Aorta (tissue), 5 donors: ENCODE results near the gene MRPS30. TPM values are rescaled to one million over a fixed set of nuclear protein-coding genes. Genes with fewer than 3 reads are reported as not detected.
"Not testable (repeated sequence)": the region's sequence is repeated elsewhere in the genome, so short reads cannot be mapped to it uniquely, and the experiment has no call there.

Experiments used
- ATAC-seq: fragments of 200-7000 bp; cut with Tn5 transposase; one replicate; pipeline ENCODE4 v1.9.1; 2022; ENCODE audit warnings: moderate library complexity; ENCODE audit not compliant: low FRiP score
- DNase-seq, 2 donors: peaks; one replicate each; pipeline ENCODE4 v3.0.0-alpha.2; 2020
- H3K27ac ChIP-seq, 2 donors: one replicate each; pipeline ENCODE4 v1.5.1; 2013; ENCODE audit warnings: low read length in 2 of 2, mild to moderate bottlenecking in 2 of 2, moderate library complexity in 2 of 2, control low read depth in 1 of 2, inconsistent platforms in 1 of 2, low read depth in 1 of 2
- H3K27me3 ChIP-seq, 2 donors: one replicate each; pipeline ENCODE4 v1.6.1; 2013; ENCODE audit warnings: control low read depth in 1 of 2, low read length in 1 of 2, mild to moderate bottlenecking in 1 of 2, moderate library complexity in 1 of 2; ENCODE audit not compliant: insufficient read depth in 2 of 2, control insufficient read depth in 1 of 2
- H3K36me3 ChIP-seq, 2 donors: one replicate each; pipeline ENCODE4 v1.6.1; 2013; ENCODE audit warnings: control low read depth in 1 of 2, low read length in 1 of 2, mild to moderate bottlenecking in 1 of 2; ENCODE audit not compliant: insufficient read depth in 2 of 2, control insufficient read depth in 1 of 2
- H3K4me1 ChIP-seq, 2 donors: one replicate each; pipeline ENCODE4 v1.6.1; 2013; ENCODE audit warnings: low read length in 2 of 2, control low read depth in 1 of 2, mild to moderate bottlenecking in 1 of 2, moderate library complexity in 1 of 2; ENCODE audit not compliant: insufficient read depth in 2 of 2, control insufficient read depth in 1 of 2
- H3K4me3 ChIP-seq, 2 donors: one replicate each; pipeline ENCODE4 v1.5.1; 2013; ENCODE audit warnings: low read length in 2 of 2, control low read depth in 1 of 2, mild to moderate bottlenecking in 1 of 2
- H3K9me3 ChIP-seq: one replicate; pipeline ENCODE4 v1.6.1; 2013; ENCODE audit warnings: mild to moderate bottlenecking, low read length; ENCODE audit not compliant: control insufficient read depth
- WGBS, 2 donors: extraction: QIAGEN DNeasy Blood & Tissue Kit; methylation state at CpG; one replicate each; pipeline ENCODE4 v1.1.7; 2013; 5-methylcytosine and 5-hydroxymethylcytosine counted together
- intact Hi-C, 2 donors: fragments of 100-400 bp; cut with DNase I; formaldehyde crosslinking; loops; one replicate each; pipeline versions ENCODE4 v1.14.2 to v1.15.0; 2022
- polyA plus RNA-seq, 2 donors: library from polyadenylated mRNA; stranded (reverse); fragments of 200-250 nt; gene quantifications; one replicate each; pipeline ENCODE4 v1.2.3, GENCODE V29; 2013
- total RNA-seq, 2 donors: library from RNA; stranded (reverse); fragmentation: NEBNext Ultra II Directional; extraction: Animal tissue kit (Norgen Biotek cat#: 25700); gene quantifications; one replicate each; pipeline ENCODE4 v1.2.1, GENCODE V29; 2021
- donor health status: healthy with polysubstance abuse.
- donor health status: Bipolar disorder and iron deficiency.
- donor health status: DM: no; HTN: no; CAD: no.
- donor health status: DM: no; HTN: no; CAD: no.
- donor health status: DM: yes; HTN: yes; CAD: no.

MRPS30 gene
- total and polyA plus RNA-seq, 4 donors: 14.4 to 33.0 (median 25.3) TPM

- intact Hi-C loops: no loop called here
- 65 to 77% methylated on average over 1 of the region's 1 CpG for WGBS, 2 donors
Observed at GRCh38 chr5:44807269-44807668, 1.5 kb upstream of the MRPS30 start.

GRCh38 chr5:44809215-44809955, 638 bp downstream of the MRPS30 start:
- Histone ChIP-seq H3K4me3 (peak overlapping the region; percentile 49 to 97), H3K9me3 (no peaks in the 10 kb centered on the region), H3K36me3 (peaks cover 0 to 2% of the 10 kb centered on the region in 2 donors), H3K27me3 (no peaks in the 10 kb centered on the region), H3K27ac (peak overlapping the region; percentile 37 to 46), H3K4me1 (no peaks in the 10 kb centered on the region)
- WGBS, 2 donors: 0% methylated on average over 44 to 45 of the region's 45 CpGs
- peak; percentile 54 to 81 for DNase-seq
- peak; percentile 75 for ATAC-seq
- intact Hi-C loops: no loop called here

More at GRCh38 chr5:44807269-44807668, 1.5 kb upstream of the MRPS30 start:
- Histone ChIP-seq H3K4me1 (no peaks in the 10 kb centered on the region), H3K27ac (no peak overlapping the region), H3K36me3 (no peaks in the 10 kb centered on the region), H3K9me3 (no peaks in the 10 kb centered on the region), H3K4me3 (no peak overlapping the region), H3K27me3 (no peaks in the 10 kb centered on the region)
- ATAC-seq (no peak), DNase-seq (no peak)

GRCh38 chr5:44809956-44810420, 1.2 kb downstream of the MRPS30 start:
- Histone ChIP-seq H3K4me1 (no peaks in the 10 kb centered on the region), H3K27me3 (no peaks in the 10 kb centered on the region), H3K36me3 (peaks cover 0 to 2% of the 10 kb centered on the region in 2 donors), H3K9me3 (no peaks in the 10 kb centered on the region), H3K4me3 (peak overlapping the region; percentile 49 to 97), H3K27ac (no peak overlapping the region)
- DNase-seq: no peak
- 14 to 15% methylated on average over 11 of the region's 11 CpGs for WGBS, 2 donors
- no peak for ATAC-seq
- intact Hi-C loops: no loop called here

- H3K4me1 ChIP-seq: no peaks in the 10 kb centered on the region
- no peaks in the 10 kb centered on the region for H3K9me3 ChIP-seq
- H3K4me3 ChIP-seq: no peak overlapping the region
- ATAC-seq (no peak), DNase-seq (no peak)
- 75 to 83% methylated on average over 2 of the region's 2 CpGs for WGBS, 2 donors
- peaks cover 0 to 2% of the 10 kb centered on the region in 2 donors for H3K36me3 ChIP-seq
- H3K27ac ChIP-seq: no peak overlapping the region
- H3K27me3 ChIP-seq: no peaks in the 10 kb centered on the region
- intact Hi-C loops: no loop called here
Observed at GRCh38 chr5:44814761-44815160, 6.0 kb downstream of the MRPS30 start.

- no peak overlapping the region for H3K4me3 ChIP-seq
- H3K27ac ChIP-seq: no peak overlapping the region
- H3K4me1 ChIP-seq: no peaks in the 10 kb centered on the region
- no peaks in the 10 kb centered on the region for H3K9me3 ChIP-seq
- intact Hi-C loops: no loop called here
- H3K36me3 ChIP-seq: no peaks in the 10 kb centered on the region
- DNase-seq (no peak), ATAC-seq (no peak)
- WGBS, 2 donors: 96 to 97% methylated on average over 1 of the region's 1 CpG
- no peaks in the 10 kb centered on the region for H3K27me3 ChIP-seq
Observed at GRCh38 chr5:44821164-44821563, 12.4 kb downstream of the MRPS30 start.

- H3K27me3 ChIP-seq, H3K4me3 ChIP-seq, DNase-seq, H3K36me3 ChIP-seq, ATAC-seq, H3K9me3 ChIP-seq, intact Hi-C loops, H3K27ac ChIP-seq, H3K4me1 ChIP-seq: not testable (repeated sequence)
- WGBS, 2 donors: 74 to 96% methylated on average over 2 of the region's 3 CpGs
Observed at GRCh38 chr5:44824662-44825061, 15.9 kb downstream of the MRPS30 start.

GRCh38 chr5:44827681-44828080, 18.9 kb downstream of the MRPS30 start:
- intact Hi-C loops: no loop called here
- Histone ChIP-seq H3K9me3 (no peaks in the 10 kb centered on the region), H3K27me3 (no peaks in the 10 kb centered on the region), H3K4me1 (no peaks in the 10 kb centered on the region), H3K4me3 (no peak overlapping the region), H3K36me3 (peaks cover 0 to 5% of the 10 kb centered on the region in 2 donors), H3K27ac (no peak overlapping the region)
- DNase-seq: no peak
- ATAC-seq: no peak
- WGBS, 2 donors: 85 to 93% methylated on average over 3 of the region's 3 CpGs

- H3K4me3 ChIP-seq: no peak overlapping the region
- no peak for DNase-seq
- peaks cover 0 to 5% of the 10 kb centered on the region in 2 donors for H3K36me3 ChIP-seq
- intact Hi-C loops: no loop called here
- ATAC-seq: no peak
- no peaks in the 10 kb centered on the region for H3K27me3 ChIP-seq
- 46 to 57% methylated on average over 1 of the region's 1 CpG for WGBS, 2 donors
- H3K4me1 ChIP-seq: no peaks in the 10 kb centered on the region
- H3K9me3 ChIP-seq: no peaks in the 10 kb centered on the region
- no peak overlapping the region for H3K27ac ChIP-seq
Observed at GRCh38 chr5:44828719-44829118, 20.0 kb downstream of the MRPS30 start.

GRCh38 chr5:44830951-44831350, 22.2 kb downstream of the MRPS30 start:
- Histone ChIP-seq H3K27me3 (no peaks in the 10 kb centered on the region), H3K27ac (no peak overlapping the region), H3K36me3 (peaks cover 0 to 5% of the 10 kb centered on the region in 2 donors), H3K4me3 (no peak overlapping the region), H3K9me3 (no peaks in the 10 kb centered on the region), H3K4me1 (no peaks in the 10 kb centered on the region)
- no peak for ATAC-seq
- no peak for DNase-seq
- 86% methylated on average over 1 of the region's 1 CpG for WGBS, 2 donors
- intact Hi-C loops: no loop called here
